ENCODE measurements around the gene CHD5. TPM values are rescaled to one million over a fixed set of nuclear protein-coding genes. Genes with fewer than 3 reads are reported as not detected.

The CHD5 gene
- polyA plus RNA-seq, 1 donor from 2014 or later: 22.0 TPM

GRCh38 chr1:6175411-6175828 is 4.7 kb downstream of the CHD5 start:
- H3K4me3 ChIP-seq (ENCODE audit: low read length): no peak overlapping the region
- no peaks in the 10 kb centered on the region for H3F3A ChIP-seq (ENCODE audit: insufficient read depth, low read length, poor library complexity, severe bottlenecking)
- H2AFZ ChIP-seq (ENCODE audit: low read depth, low read length): no peak overlapping the region
- no peak overlapping the region for H3K27ac ChIP-seq (ENCODE audit: low read length)
- H3K4me2 ChIP-seq (ENCODE audit: low read length): no peak overlapping the region
- no peaks in the 10 kb centered on the region for H3K36me3 ChIP-seq (ENCODE audit: insufficient read depth, low read length)
- H3K9me3 ChIP-seq (ENCODE audit: low read length): no peaks in the 10 kb centered on the region
- H3K9me2 ChIP-seq (ENCODE audit: insufficient read depth, low read length): no peaks in the 10 kb centered on the region
- no peaks in the 10 kb centered on the region for H4K20me1 ChIP-seq (ENCODE audit: insufficient read depth)
- H3K9ac ChIP-seq (ENCODE audit: low read length): no peak overlapping the region
- peaks cover 44% of the 10 kb centered on the region for H3K27me3 ChIP-seq (ENCODE audit: insufficient read depth, low read depth, low read length)
- TF ChIP-seq SMC3 (conservative IDR thresholded peaks at IDR 0.05; ENCODE audit: poor library complexity) (no peak), MXI1 (conservative IDR thresholded peaks at IDR 0.05; ENCODE audit: poor library complexity, severe bottlenecking) (no peak), REST (IDR thresholded peaks at IDR 0.05; ENCODE audit: borderline replicate concordance) (no peak)
- H3K79me2 ChIP-seq (replicated peaks; ENCODE audit: insufficient read depth, low read length): no peaks in the 10 kb centered on the region

- Histone ChIP-seq H2AFZ (ENCODE audit: low read depth, low read length) (no peak overlapping the region), H3K36me3 (ENCODE audit: insufficient read depth, low read length) (no peaks in the 10 kb centered on the region), H3K27ac (ENCODE audit: low read length) (no peak overlapping the region), H3F3A (ENCODE audit: insufficient read depth, low read length, poor library complexity, severe bottlenecking) (no peaks in the 10 kb centered on the region), H3K9ac (ENCODE audit: low read length) (no peak overlapping the region), H4K20me1 (ENCODE audit: insufficient read depth) (no peaks in the 10 kb centered on the region), H3K79me2 (replicated peaks; ENCODE audit: insufficient read depth, low read length) (no peaks in the 10 kb centered on the region), H3K4me2 (ENCODE audit: low read length) (no peak overlapping the region), H3K9me3 (ENCODE audit: low read length) (no peaks in the 10 kb centered on the region), H3K4me3 (ENCODE audit: low read length) (no peak overlapping the region), H3K27me3 (ENCODE audit: insufficient read depth, low read depth, low read length) (peaks cover 41% of the 10 kb centered on the region), H3K9me2 (ENCODE audit: insufficient read depth, low read length) (no peaks in the 10 kb centered on the region)
- TF ChIP-seq MXI1 (conservative IDR thresholded peaks at IDR 0.05; ENCODE audit: poor library complexity, severe bottlenecking) (no peak), CTCF (IDR thresholded peaks at IDR 0.05; ENCODE audit: poor library complexity, severe bottlenecking) (no peak), RAD21 (conservative IDR thresholded peaks at IDR 0.05) (no peak), SMC3 (conservative IDR thresholded peaks at IDR 0.05; ENCODE audit: poor library complexity) (no peak), POLR2AphosphoS5 (IDR thresholded peaks at IDR 0.05) (no peak), EZH2 (IDR thresholded peaks at IDR 0.05; ENCODE audit: borderline replicate concordance, insufficient read depth, low read length, poor library complexity, severe bottlenecking) (no peak), EP300 (conservative IDR thresholded peaks at IDR 0.05; ENCODE audit: poor library complexity, severe bottlenecking) (no peak), REST (IDR thresholded peaks at IDR 0.05; ENCODE audit: borderline replicate concordance) (no peak), TAF1 (IDR thresholded peaks at IDR 0.05; ENCODE audit: low read depth) (no peak)
These were observed 5.3 kb downstream of the CHD5 start for GRCh38 chr1:6174621-6175410.

Data from neural cell (in vitro differentiated cells).